ENCODE data around the gene KCNK13.

Gene KCNK13

GRCh38 chr14:90184571-90185266 is 122.9 kb downstream of the KCNK13 start:
- H4K20me1 ChIP-seq (ENCODE audit: insufficient read depth, low read length): no peaks in the 10 kb centered on the region
- no peak overlapping the region for H2AFZ ChIP-seq (ENCODE audit: low read depth, low read length)
- ATAC-seq (ENCODE audit: insufficient read depth, low read depth) (no peak), DNase-seq (no peak)
- peaks cover 11% of the 10 kb centered on the region for H3K27me3 ChIP-seq (ENCODE audit: insufficient read depth, low read length, poor library complexity)
- H3K36me3 ChIP-seq (ENCODE audit: insufficient read depth, low read length): no peaks in the 10 kb centered on the region
- H3K4me1 ChIP-seq (ENCODE audit: insufficient read depth, low read length): no peaks in the 10 kb centered on the region
- H3K27ac ChIP-seq (ENCODE audit: low read length): no peak overlapping the region
- H3K9ac ChIP-seq (ENCODE audit: low read depth, low read length): no peak overlapping the region
- H3K4me2 ChIP-seq (ENCODE audit: insufficient read depth, low read length): no peak overlapping the region
- no peaks in the 10 kb centered on the region for H3K9me3 ChIP-seq (ENCODE audit: insufficient read depth, low read length, severe bottlenecking)
- no peak overlapping the region for H3K4me3 ChIP-seq (ENCODE audit: low read depth in 1 of 2, low read length in 2 of 2)
- H3K79me2 ChIP-seq (ENCODE audit: insufficient read depth, low read length): no peaks in the 10 kb centered on the region
- TF ChIP-seq EZH2 (IDR thresholded peaks at IDR 0.05; ENCODE audit: borderline replicate concordance, low read depth, low read length, severe bottlenecking) (no peak), CTCF (IDR thresholded peaks at IDR 0.05; ENCODE audit: borderline replicate concordance, extremely low read depth, low read length, poor library complexity, severe bottlenecking) (no peak)

- H2AFZ ChIP-seq (ENCODE audit: low read depth, low read length): no peak overlapping the region
- H3K4me2 ChIP-seq (ENCODE audit: insufficient read depth, low read length): no peak overlapping the region
- no peak overlapping the region for H3K4me3 ChIP-seq (ENCODE audit: low read depth in 1 of 2, low read length in 2 of 2)
- no peaks in the 10 kb centered on the region for H3K9me3 ChIP-seq (ENCODE audit: insufficient read depth, low read length, severe bottlenecking)
- no peaks in the 10 kb centered on the region for H3K4me1 ChIP-seq (ENCODE audit: insufficient read depth, low read length)
- DNase-seq: no peak
- TF ChIP-seq EZH2 (IDR thresholded peaks at IDR 0.05; ENCODE audit: borderline replicate concordance, low read depth, low read length, severe bottlenecking) (no peak), CTCF (IDR thresholded peaks at IDR 0.05; ENCODE audit: borderline replicate concordance, extremely low read depth, low read length, poor library complexity, severe bottlenecking) (no peak)
- H3K79me2 ChIP-seq (ENCODE audit: insufficient read depth, low read length): no peaks in the 10 kb centered on the region
- H4K20me1 ChIP-seq (ENCODE audit: insufficient read depth, low read length): no peaks in the 10 kb centered on the region
- no peak overlapping the region for H3K9ac ChIP-seq (ENCODE audit: low read depth, low read length)
- no peaks in the 10 kb centered on the region for H3K36me3 ChIP-seq (ENCODE audit: insufficient read depth, low read length)
- H3K27me3 ChIP-seq (ENCODE audit: insufficient read depth, low read length, poor library complexity): no peaks in the 10 kb centered on the region
- ATAC-seq (ENCODE audit: insufficient read depth, low read depth): no peak
- no peak overlapping the region for H3K27ac ChIP-seq (ENCODE audit: low read length)
These were observed 126.8 kb downstream of the KCNK13 start for GRCh38 chr14:90188588-90188987.

- H3K27ac ChIP-seq (ENCODE audit: low read length): no peak overlapping the region
- no peak overlapping the region for H3K9ac ChIP-seq (ENCODE audit: low read depth, low read length)
- no peaks in the 10 kb centered on the region for H3K4me1 ChIP-seq (ENCODE audit: insufficient read depth, low read length)
- H3K4me2 ChIP-seq (ENCODE audit: insufficient read depth, low read length): no peak overlapping the region
- no peak overlapping the region for H2AFZ ChIP-seq (ENCODE audit: low read depth, low read length)
- H3K4me3 ChIP-seq (ENCODE audit: low read depth in 1 of 2, low read length in 2 of 2): no peak overlapping the region
- DNase-seq (no peak), ATAC-seq (ENCODE audit: insufficient read depth, low read depth) (no peak)
- H3K79me2 ChIP-seq (ENCODE audit: insufficient read depth, low read length): no peaks in the 10 kb centered on the region
- H3K27me3 ChIP-seq (ENCODE audit: insufficient read depth, low read length, poor library complexity): peaks cover 3% of the 10 kb centered on the region
- no peaks in the 10 kb centered on the region for H3K9me3 ChIP-seq (ENCODE audit: insufficient read depth, low read length, severe bottlenecking)
- no peaks in the 10 kb centered on the region for H4K20me1 ChIP-seq (ENCODE audit: insufficient read depth, low read length)
- no peaks in the 10 kb centered on the region for H3K36me3 ChIP-seq (ENCODE audit: insufficient read depth, low read length)
- TF ChIP-seq EZH2 (IDR thresholded peaks at IDR 0.05; ENCODE audit: borderline replicate concordance, low read depth, low read length, severe bottlenecking) (no peak), CTCF (IDR thresholded peaks at IDR 0.05; ENCODE audit: borderline replicate concordance, extremely low read depth, low read length, poor library complexity, severe bottlenecking) (no peak)
These were observed 129.4 kb downstream of the KCNK13 start for GRCh38 chr14:90191154-90191553.

Data from DND-41 (cell line).